ENCODE results near the gene OR1F1.

The OR1F1 gene

DNA sequence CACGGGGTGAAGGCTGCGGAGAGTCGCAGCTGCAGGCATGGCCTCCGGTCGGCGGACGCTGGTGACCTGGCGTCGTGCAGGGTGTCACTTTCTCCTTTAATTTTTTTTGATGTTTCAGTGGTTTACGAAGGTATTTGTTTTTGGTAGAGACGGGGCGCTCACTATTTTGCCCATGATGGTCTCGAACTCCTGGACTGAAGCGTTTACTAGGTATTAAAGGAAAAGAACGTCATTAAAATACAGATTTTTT is 36.1 kb upstream of the OR1F1 start:
- no peak for TF ChIP-seq ZFX (IDR thresholded peaks at IDR 0.05; ENCODE audit: borderline replicate concordance)
- TF ChIP-seq, protein P1, sequence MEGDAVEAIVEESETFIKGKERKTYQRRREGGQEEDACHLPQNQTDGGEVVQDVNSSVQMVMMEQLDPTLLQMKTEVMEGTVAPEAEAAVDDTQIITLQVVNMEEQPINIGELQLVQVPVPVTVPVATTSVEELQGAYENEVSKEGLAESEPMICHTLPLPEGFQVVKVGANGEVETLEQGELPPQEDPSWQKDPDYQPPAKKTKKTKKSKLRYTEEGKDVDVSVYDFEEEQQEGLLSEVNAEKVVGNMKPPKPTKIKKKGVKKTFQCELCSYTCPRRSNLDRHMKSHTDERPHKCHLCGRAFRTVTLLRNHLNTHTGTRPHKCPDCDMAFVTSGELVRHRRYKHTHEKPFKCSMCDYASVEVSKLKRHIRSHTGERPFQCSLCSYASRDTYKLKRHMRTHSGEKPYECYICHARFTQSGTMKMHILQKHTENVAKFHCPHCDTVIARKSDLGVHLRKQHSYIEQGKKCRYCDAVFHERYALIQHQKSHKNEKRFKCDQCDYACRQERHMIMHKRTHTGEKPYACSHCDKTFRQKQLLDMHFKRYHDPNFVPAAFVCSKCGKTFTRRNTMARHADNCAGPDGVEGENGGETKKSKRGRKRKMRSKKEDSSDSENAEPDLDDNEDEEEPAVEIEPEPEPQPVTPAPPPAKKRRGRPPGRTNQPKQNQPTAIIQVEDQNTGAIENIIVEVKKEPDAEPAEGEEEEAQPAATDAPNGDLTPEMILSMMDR (IDR thresholded peaks at IDR 0.05): no peak
- H3K27ac ChIP-seq: peak overlapping the region; percentile 88

DNA sequence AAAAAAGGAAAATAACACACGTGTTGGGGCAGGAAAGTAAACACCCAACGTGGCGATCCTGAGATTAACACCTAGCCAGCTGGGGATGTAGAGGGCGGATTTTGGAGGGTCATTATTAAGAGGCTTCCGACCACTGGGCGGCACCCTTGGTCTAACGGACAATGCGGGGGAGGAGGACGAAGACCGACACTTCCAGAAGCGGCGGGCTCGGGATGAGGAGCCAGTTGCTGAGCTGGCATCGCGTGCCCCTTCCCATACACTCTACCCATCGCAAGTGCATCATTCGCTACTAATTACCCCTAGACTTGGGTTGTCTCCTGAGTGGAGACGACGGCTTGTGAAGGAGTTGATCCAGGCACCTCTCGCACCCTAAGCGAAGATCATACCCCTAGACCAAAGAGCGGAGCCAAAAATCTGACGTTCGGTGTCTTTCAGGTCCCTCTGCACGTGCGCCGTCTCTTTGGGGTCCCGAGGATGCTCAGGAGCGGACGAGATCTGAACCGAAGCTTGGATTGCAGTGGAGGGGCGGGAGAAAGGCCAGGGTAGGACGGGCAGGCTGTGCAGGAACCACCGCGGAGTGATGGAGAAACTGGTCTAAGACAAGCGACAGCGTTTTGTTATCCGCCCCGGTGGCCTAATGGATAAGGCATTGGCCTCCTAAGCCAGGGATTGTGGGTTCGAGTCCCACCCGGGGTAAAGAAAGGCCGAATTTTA is 35.6 kb upstream of the OR1F1 start:
- H3K27ac ChIP-seq: peak overlapping the region; percentile 88
- TF ChIP-seq, protein P1 (IDR thresholded peaks at IDR 0.05): peak; percentile 78
- TF ChIP-seq ZFX (IDR thresholded peaks at IDR 0.05; ENCODE audit: borderline replicate concordance): no peak

DNA sequence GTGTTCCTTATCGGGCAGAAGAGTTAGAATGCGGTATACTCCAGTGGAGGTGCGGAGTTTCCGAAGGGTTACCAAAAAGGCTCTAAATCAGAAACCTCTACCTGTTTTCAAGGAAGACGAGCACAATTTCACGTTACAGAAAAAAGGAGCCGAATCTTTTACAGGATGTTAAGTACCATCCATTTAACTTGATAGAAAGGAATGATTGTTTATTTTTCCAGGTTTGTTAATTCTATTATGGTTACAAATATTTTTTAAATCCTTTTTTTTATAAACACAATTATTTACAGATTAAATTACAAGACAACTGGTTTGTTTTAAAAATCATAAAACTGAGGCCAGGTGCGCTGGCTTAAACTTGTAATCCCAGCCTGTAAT is 35.0 kb upstream of the OR1F1 start:
- peak overlapping the region; percentile 88 for H3K27ac ChIP-seq
- no peak for TF ChIP-seq ZFX (IDR thresholded peaks at IDR 0.05; ENCODE audit: borderline replicate concordance)
- TF ChIP-seq, protein P1 (IDR thresholded peaks at IDR 0.05): no peak

DNA sequence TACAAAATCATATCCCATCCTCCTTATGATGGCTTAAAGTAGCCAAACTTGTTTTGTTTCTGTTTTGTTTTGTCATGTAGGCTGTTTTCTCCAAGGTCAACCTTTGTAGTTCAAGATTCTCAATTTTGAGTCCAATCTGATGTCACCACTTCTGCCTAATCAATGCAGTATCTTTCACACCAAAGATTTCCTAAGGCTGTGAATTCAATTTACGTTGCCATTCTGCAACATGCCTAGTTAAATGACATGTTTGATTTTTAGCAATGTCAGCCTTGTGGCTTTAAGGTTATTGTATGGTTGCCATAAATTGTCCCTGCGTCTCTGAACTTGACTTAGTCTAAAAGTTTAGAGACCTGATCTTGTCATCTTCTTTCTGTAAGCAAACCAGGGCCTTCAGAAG is 32.8 kb upstream of the OR1F1 start:
- TF ChIP-seq ZFX (IDR thresholded peaks at IDR 0.05; ENCODE audit: borderline replicate concordance): no peak
- TF ChIP-seq, protein P1 (IDR thresholded peaks at IDR 0.05): no peak
- no peak overlapping the region for H3K27ac ChIP-seq

DNA sequence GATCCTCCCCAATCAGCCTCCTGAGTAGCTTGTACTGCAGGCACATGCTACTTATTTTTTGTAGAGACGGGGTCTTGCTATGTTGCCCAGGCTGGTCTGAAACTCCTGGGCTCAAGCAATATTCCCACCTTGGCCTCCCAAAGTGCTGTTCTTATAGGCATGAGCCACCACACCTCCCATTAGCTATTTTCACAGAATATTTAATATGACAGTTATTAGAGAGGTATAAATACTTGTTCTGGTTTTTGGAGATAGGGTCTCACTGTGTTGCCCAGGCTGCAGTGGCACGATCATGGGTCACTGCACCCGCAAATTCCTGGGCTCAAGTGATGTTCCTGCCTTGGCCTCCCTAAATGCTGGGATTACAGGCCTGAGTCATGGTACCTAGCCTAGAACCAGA is 32.0 kb upstream of the OR1F1 start:
- no peak overlapping the region for H3K27ac ChIP-seq

DNA sequence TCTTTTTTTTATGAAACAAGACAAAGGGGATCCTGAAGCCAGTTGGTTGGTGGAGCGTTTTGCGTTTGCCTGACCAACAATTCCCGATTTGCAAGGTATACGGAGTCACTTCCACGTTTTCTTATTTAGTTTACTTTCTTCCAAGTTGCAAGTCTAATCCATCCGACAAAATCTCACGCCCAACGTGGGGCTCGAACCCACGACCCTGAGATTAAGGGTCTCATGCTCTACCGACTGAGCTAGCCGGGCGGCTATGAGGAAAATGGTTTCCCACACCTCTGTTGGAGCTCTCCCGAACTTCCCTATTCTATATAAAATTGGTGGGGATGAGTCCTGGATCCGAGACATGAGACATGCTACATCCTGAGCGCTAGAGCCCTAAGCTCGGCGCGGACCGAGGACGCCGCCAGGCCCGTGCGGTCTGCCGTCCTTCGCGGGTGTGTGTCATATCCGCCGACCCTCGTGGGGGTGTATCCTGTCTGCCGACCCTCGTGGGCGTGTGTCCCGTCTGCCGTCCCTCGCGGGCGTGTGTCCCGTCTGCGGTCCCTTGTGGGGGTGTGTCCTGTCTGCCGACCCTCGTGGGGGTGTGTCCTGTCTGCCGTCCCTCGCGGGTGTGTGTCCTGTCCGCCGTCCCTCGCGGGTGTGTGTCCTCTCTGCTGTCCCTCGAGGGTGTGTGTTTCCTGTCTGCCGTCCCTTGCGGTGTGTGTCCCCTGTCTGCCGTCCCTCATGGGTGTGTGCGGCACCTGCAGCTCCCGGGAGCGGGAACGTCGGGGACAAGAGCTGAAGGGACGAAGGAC is 30.6 kb upstream of the OR1F1 start:
- peak overlapping the region; percentile 84 for H3K27ac ChIP-seq

More for the DNA sequence above, 32.0 kb upstream of the OR1F1 start:
- TF ChIP-seq, protein P1 (IDR thresholded peaks at IDR 0.05): no peak
- TF ChIP-seq ZFX (IDR thresholded peaks at IDR 0.05; ENCODE audit: borderline replicate concordance): no peak

More for the DNA sequence above, 30.6 kb upstream of the OR1F1 start:
- TF ChIP-seq, protein P1 (IDR thresholded peaks at IDR 0.05): no peak
- TF ChIP-seq ZFX (IDR thresholded peaks at IDR 0.05; ENCODE audit: borderline replicate concordance): no peak
